Erythroblast (primary cell): ENCODE data around the gene HINT3.

Experiments
- GATA1 ChIP-seq: IDR thresholded peaks from 2 replicates; pipeline ENCODE4 v1.6.1; 2011; ENCODE audit warnings: low read depth, mild to moderate bottlenecking, control low read depth, low read length, moderate library complexity
- POLR2A ChIP-seq: IDR thresholded peaks from 2 replicates; pipeline ENCODE4 v1.6.1; 2011; ENCODE audit warnings: mild to moderate bottlenecking, low read length

DNA sequence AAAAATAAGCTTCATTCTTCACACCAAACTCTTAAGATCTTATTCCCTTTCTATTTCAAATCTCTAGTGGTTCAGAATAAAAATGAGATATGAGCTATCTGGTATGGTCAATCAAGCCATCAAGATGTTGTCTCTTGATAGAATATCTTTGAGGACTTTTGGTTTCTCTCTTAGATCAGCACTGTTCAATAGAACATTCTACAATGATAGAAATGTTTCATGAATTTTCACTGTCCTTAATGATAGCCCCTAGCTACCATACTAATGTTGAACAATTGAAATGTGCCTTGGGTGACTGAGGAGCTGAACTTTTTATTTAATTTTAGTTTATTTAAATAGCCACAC, 24.1 kb upstream of the HINT3 start:
- no peak for TF ChIP-seq POLR2A
- TF ChIP-seq GATA1: no peak
